Activated T-cell treated with anti-CD3 and anti-CD28 coated beads for 4 hours (primary cell): ENCODE results near the gene CHRFAM7A.
"Not testable (repeated sequence)": the region's sequence is repeated elsewhere in the genome, so short reads cannot be mapped to it uniquely, and the experiment has no call there.

Source experiments
- DNase-seq: peaks from one replicate; pipeline ENCODE4 v3.0.0-alpha.2; 2020

The CHRFAM7A gene

DNA sequence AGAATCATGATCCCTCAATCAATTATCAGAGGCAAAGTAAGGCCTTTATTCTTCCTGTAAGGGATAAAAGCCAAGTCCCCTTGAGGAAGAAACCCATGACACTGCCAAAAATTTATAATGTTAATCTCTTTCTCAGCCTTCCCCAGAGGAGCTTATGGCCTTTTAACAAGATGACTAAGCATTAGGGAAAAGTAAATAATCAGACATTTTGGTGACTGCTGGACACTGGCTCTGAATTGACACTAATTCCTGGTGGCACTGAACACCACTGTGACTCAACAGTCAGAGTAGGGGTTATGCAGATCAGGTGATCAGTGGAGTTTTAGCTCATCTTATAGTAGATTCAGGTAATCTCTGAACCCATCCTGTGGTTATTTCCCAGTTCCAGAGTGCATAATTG, 82.8 kb downstream of the CHRFAM7A start:
- DNase-seq: not testable (repeated sequence)
